Measurements from ENCODE around the gene RAPGEF2.
A peak's percentile ranks its signal among the peaks of the same experiment; 100 is the strongest.

Gene RAPGEF2

GRCh38 chr4:159221280-159221679 is 118.4 kb downstream of the RAPGEF2 start (continued):
- no peak for TF ChIP-seq ZNF530 (tag by site-specific recombination; IDR thresholded peaks at IDR 0.05; ENCODE audit: low read depth)
- no peak for TF ChIP-seq KLF9 (tag by site-specific recombination; IDR thresholded peaks at IDR 0.05; ENCODE audit: low read depth)
- no peak for TF ChIP-seq ZNF626 (tag by site-specific recombination; IDR thresholded peaks at IDR 0.05)
- TF ChIP-seq ZFP3 (tag by site-specific recombination; IDR thresholded peaks at IDR 0.05; ENCODE audit: low read depth) = no peak
- TF ChIP-seq RBAK (tag by site-specific recombination; IDR thresholded peaks at IDR 0.05) = no peak
- no peak for TF ChIP-seq ZNF585B (tag by site-specific recombination; IDR thresholded peaks at IDR 0.05)
- TF ChIP-seq SALL2 (tag by site-specific recombination; IDR thresholded peaks at IDR 0.05; ENCODE audit: borderline replicate concordance) = no peak
- no peak for TF ChIP-seq ZNF48 (tag by site-specific recombination; IDR thresholded peaks at IDR 0.05)
- TF ChIP-seq SP2 (tag by site-specific recombination; IDR thresholded peaks at IDR 0.05) = no peak
- no peak for TF ChIP-seq ZNF513 (tag by site-specific recombination; IDR thresholded peaks at IDR 0.05)
- no peak for TF ChIP-seq ZSCAN18 (tag by site-specific recombination; IDR thresholded peaks at IDR 0.05)
- no peak for TF ChIP-seq ZNF560 (tag by site-specific recombination; IDR thresholded peaks at IDR 0.05; ENCODE audit: borderline replicate concordance)
- TF ChIP-seq HOXD13 (CRISPR knock-in tag; IDR thresholded peaks at IDR 0.05; ENCODE audit: borderline replicate concordance) = no peak
- TF ChIP-seq ZFP41 (tag by site-specific recombination; IDR thresholded peaks at IDR 0.05; ENCODE audit: borderline replicate concordance) = no peak

GRCh38 chr4:159222043-159222552 is 119.2 kb downstream of the RAPGEF2 start:
- Histone ChIP-seq H3K4me1 (ENCODE audit: control insufficient read depth, insufficient read depth, low read length) (no peaks in the 10 kb centered on the region), H3K4me3 (ENCODE audit: low read depth, low read length) (no peak overlapping the region), H3K9me3 (ENCODE audit: control insufficient read depth, insufficient read depth, low read depth, low read length) (no peaks in the 10 kb centered on the region), H3K27ac (ENCODE audit: extremely low read depth, low read depth, low read length) (no peak overlapping the region), H3K36me3 (ENCODE audit: control insufficient read depth in 2 of 2, insufficient read depth in 1 of 2, low read length in 2 of 2) (no peaks in the 10 kb centered on the region)
- ChIA-PET POLR2A (no interaction called here), CTCF (no interaction called here)
- TF ChIP-seq GFI1B (tag by site-specific recombination; IDR thresholded peaks at IDR 0.05) = no peak
- TF ChIP-seq RBAK (tag by site-specific recombination; IDR thresholded peaks at IDR 0.05) = no peak
- peak; percentile 47 for TF ChIP-seq SCRT2 (tag by site-specific recombination; IDR thresholded peaks at IDR 0.05)

- no peaks in the 10 kb centered on the region for H3K4me1 ChIP-seq (ENCODE audit: control insufficient read depth, insufficient read depth, low read length)
- no peak for TF ChIP-seq ZNF623 (tag by site-specific recombination; IDR thresholded peaks at IDR 0.05)
- CTCF ChIA-PET = no interaction called here
- no peaks in the 10 kb centered on the region for H3K9me3 ChIP-seq (ENCODE audit: control insufficient read depth, insufficient read depth, low read depth, low read length)
- no peaks in the 10 kb centered on the region for H3K36me3 ChIP-seq (ENCODE audit: control insufficient read depth in 2 of 2, insufficient read depth in 1 of 2, low read length in 2 of 2)
- no peak overlapping the region for H3K27ac ChIP-seq (ENCODE audit: extremely low read depth, low read depth, low read length)
- POLR2A ChIA-PET = no interaction called here
- no peak overlapping the region for H3K4me3 ChIP-seq (ENCODE audit: low read depth, low read length)
Observed at GRCh38 chr4:159224408-159224807, 121.5 kb downstream of the RAPGEF2 start.

- H3K27ac ChIP-seq (ENCODE audit: extremely low read depth, low read depth, low read length) = no peak overlapping the region
- H3K9me3 ChIP-seq (ENCODE audit: control insufficient read depth, insufficient read depth, low read depth, low read length) = no peaks in the 10 kb centered on the region
- no peaks in the 10 kb centered on the region for H3K4me1 ChIP-seq (ENCODE audit: control insufficient read depth, insufficient read depth, low read length)
- ChIA-PET CTCF (no interaction called here), POLR2A (no interaction called here)
- H3K36me3 ChIP-seq (ENCODE audit: control insufficient read depth in 2 of 2, insufficient read depth in 1 of 2, low read length in 2 of 2) = no peaks in the 10 kb centered on the region
- no peak overlapping the region for H3K4me3 ChIP-seq (ENCODE audit: low read depth, low read length)
- no peak for TF ChIP-seq ZNF175 (tag by site-specific recombination; IDR thresholded peaks at IDR 0.05)
- TF ChIP-seq ZFP37 (tag by site-specific recombination; IDR thresholded peaks at IDR 0.05) = no peak
- no peak for TF ChIP-seq ZNF148 (tag by site-specific recombination; IDR thresholded peaks at IDR 0.05; ENCODE audit: borderline replicate concordance)
- no peak for TF ChIP-seq ZNF488 (tag by site-specific recombination; IDR thresholded peaks at IDR 0.05)
- TF ChIP-seq EGR2 (tag by site-specific recombination; IDR thresholded peaks at IDR 0.05; ENCODE audit: low read depth) = no peak
- no peak for TF ChIP-seq ZNF19 (tag by site-specific recombination; IDR thresholded peaks at IDR 0.05; ENCODE audit: low read depth)
- TF ChIP-seq ZNF501 (tag by site-specific recombination; IDR thresholded peaks at IDR 0.05) = no peak
- TF ChIP-seq ZNF112 (tag by site-specific recombination; IDR thresholded peaks at IDR 0.05) = no peak
- no peak for TF ChIP-seq ZNF211 (tag by site-specific recombination; IDR thresholded peaks at IDR 0.05; ENCODE audit: low read depth)
- TF ChIP-seq ZFHX2 (tag by site-specific recombination; conservative IDR thresholded peaks at IDR 0.05) = no peak
Observed at GRCh38 chr4:159227378-159227777, 124.5 kb downstream of the RAPGEF2 start.

Data from HEK293 (cell line).